Measurements from ENCODE around the gene CTNNA2.

The CTNNA2 gene

DNA sequence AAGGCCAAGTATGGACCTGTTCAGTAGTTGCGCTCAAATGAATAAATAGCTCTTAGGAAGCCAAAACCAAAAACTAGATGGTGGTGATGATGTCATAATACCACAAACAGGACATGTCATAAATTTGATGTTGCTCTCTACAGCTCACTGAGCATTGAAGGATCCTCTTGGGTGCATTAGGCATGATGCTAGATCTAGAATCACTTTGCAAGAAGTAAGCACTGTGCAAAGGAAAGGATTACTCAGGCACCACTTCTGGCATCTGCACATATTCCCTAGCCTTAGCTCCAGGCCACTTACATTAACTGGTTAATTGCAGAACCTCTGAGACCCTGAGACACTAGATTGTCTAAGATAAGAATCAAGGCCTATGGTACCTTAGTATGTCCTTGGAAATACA is 733.7 kb downstream of the CTNNA2 start:
- no peak for DNase-seq

DNA sequence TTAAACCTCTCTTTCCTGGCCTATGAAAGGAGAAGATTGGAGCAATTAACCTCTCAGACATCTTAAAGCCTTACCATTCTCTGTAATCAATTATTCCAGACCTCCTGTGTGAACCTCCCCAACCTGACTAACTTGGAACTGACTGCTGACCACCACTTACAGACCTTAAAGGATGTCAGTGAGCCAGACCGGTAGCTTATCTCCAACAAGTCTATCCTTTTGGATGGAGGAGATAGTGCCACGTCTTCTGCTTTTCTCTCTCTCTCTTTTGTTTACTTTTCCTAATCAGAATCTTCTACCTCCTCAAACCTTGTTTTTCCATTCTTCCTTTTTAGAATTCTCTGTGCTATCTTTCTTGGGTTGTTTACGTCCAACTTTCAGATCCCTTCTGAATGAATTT is 734.5 kb downstream of the CTNNA2 start:
- DNase-seq, result no peak

DNA sequence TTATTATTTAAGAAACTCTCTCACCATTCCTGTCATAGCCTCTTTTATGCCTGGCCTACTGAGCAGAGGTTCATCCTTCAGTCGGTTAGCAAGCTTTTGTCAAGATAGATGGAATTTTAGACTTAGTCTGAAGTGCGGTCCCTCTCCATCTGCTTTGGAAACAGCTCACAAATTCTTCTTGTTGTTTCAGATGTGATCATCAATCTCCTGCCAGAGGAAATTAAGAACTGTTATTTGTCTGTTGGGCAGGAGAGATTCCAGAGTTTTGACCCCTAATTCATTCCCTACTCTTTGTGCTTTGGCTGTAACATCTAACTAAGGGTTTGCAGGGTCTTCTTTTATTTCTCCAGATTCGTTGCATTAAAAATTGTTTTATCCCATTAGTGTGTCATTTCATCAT is 735.3 kb downstream of the CTNNA2 start:
- DNase-seq, result no peak

DNA sequence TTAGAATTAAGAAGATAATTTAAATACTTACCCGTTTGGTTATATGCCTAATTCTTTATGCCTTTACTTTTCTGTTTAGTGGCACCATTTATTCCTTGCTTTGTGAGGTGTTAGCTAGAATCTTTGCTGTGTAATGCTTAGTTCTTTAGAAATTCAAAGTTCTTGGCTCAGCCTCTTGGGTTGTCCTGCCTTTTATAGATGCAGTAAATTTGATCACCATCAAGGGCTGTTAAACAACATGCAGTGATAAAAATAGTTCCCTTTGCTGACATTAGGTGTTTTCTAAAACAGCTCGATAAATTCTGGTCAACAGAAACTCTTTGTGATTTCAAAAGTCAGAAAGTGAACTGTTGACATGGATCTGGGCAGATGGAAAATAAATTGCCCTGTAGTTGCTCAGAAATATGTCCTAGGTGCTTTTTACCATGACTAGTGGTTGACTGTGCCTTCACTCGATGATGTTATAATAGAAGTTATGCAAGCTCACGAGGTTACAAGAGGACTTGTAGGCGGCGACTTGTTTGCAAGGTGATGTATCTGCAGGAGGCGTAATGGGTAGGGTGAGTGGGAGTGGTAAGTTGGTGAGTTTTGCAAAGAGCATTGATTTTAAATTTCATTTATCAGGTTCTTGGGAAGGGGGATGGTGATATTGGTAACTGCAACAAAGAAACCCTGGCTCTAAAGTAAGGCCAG is 739.6 kb downstream of the CTNNA2 start:
- DNase-seq, result no peak

DNA sequence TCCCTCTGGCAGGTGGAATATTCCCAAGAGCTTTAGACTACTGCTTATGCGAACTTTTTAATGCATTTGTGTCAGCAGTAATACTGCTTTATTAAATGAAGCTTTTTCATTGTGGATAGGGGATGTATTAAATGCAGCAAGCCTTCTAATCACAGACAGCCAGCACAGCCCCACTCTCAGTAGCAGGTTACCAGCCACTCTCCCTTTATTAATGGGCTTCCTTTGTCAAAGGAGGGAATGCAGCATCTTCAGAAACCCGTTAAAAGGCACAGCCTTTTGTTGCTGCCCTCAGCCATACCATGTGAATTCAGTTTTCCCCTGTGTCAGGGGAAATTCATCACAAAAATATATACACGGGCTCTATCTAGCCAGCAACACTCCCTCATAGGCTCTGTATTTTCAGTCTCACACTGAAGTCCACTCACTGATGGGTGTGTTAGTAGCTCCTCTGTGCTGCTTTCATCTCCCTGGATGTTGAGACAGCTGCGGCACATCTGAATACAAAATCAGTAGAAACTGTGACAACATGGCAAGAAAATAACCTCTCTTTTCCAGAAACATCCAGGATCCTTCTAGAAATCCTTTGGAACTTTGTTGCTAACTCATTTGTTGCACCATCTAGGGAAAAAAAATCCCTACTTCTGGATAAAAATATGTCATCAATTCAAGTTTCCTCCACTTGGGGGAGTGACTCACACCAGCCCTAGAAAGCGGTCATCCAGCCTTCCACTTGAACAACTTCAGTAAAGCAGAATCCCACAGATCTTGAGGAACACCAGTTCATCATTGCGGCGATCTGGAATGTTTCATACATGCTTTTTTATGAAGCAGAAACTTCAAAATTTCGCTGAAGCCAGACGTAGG is 743.3 kb downstream of the CTNNA2 start:
- no peak for DNase-seq

DNA sequence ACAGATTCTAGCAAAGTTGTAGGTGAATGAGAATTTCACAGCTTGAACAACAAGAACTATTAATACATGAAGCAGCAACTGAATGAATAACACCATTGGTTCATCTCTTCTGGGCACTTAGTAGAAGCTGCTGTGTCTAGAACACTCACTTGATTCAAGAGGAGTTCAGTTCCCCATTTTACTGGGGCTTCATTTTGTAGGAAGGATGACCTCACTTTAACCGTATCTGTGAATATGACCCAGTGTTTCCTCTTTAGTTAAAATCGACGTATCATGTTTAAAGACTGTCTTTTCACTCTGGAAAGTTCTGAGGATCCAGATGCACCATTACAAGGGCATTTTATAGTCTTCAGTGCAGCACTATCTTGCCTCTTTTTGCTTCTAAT is 743.9 kb downstream of the CTNNA2 start:
- no peak for DNase-seq

DNA sequence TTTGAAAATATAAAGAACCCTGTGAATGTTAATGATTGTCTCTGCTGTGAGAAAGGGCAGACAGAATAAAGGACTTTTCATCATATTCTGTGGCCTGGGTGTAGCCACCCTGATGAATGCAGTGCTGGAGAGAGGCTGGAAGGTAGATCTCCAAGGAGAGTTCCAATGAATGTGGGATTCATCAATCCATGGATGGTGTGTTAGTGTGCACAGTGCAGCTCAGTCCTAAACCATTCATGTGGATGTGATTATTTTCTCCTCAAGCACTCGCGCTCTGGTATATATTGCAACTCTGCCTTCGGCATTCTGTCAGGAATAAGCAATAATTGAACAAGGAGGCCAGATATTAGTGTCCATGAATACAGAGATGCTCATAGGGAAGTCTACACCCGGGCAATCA is 744.6 kb downstream of the CTNNA2 start:
- DNase-seq, result no peak

DNA sequence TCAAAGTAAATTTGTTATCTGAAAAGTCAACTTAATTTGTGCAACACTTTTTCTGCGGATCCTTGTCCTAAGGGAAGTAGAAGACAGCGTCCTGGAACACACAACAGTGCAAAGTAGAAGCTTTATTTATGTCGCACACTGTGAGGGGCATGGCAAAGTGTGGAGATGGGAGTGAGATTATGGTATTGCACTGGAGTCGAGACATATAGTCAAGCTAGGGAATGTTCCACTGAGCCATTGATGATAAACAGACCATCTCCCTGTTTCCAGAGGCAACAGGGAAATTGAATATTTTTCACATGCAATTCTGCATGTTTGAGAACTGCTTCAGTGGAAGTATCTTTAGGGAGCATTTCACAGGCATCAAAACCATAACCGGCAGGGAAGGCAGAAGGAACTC is 745.5 kb downstream of the CTNNA2 start:
- DNase-seq, result no peak

DNA sequence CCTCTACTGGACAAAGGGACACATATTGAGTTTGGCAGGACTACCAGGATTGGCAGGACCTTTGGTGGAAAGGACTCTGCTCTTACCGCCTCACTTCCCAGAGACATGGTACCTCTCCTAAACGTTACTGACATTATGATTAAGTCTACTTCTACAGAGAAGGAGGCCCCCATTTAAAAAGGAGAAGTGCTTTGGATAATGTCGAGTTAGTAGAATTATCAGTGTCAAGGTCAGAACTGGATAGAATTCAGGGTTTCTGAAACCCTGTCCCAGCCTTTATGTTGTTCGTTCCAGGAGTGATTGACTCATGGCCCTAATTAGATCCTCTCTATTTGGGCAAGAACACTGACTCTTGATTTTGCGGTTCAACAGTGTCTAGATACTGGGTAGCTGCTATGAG is 745.9 kb downstream of the CTNNA2 start:
- DNase-seq, result no peak

DNA sequence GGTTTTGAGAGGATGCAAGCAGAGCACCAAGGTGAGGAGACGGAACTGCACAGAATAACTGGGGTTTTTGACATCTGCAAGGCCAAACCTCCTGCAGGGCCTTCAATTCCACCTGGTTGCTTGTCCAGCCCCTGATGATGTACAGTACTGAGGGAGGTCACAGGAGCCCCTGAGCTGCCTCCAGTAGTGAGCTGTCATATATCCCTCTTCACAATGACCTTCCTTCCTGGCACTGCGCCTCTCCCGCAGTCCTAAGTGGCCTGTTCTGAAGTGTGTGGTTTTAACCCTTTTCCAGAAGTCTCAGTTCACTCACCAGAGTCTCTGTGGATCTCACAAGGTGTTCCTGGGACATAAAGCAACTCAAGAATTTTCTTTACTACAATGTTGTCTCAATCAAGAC is 746.4 kb downstream of the CTNNA2 start:
- no peak for DNase-seq

DNA sequence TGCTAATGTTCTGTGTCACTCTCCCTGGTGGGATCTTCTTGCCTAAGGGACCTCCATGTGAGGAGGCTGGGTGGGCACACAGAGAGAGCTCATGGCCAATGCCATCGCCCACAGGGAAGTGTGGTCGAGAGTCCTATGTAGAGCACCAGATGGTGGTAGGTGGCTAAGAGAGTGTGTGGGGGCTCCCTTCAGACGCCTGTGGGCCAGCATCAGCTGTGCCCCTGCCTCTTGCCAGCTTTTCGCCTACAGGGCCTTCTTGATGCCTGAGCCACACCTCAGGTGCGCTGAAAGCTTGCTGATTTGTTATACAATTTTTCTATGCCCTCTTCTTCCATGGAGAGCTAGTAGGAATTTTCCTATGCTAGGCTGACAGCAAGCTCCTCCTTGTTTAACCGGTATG is 753.4 kb downstream of the CTNNA2 start:
- no peak for DNase-seq

DNA sequence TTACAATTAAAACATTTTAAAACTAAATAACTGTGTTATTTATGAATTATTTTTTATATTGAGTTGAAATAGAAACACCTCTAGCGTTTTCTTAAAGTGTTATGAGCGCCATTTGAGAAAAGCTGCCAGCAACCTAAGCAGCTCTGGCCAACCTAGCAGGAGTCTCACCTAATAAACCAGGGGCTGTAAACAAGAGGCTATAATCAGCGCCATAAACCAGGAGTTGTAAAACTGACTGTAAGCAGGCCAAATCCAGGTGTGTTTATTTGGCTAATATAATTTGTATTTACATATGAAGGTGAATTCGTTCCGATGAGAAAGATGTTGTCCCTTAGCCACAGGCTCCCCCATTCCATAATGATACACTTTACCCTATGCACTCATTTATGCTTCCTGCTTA is 757.0 kb downstream of the CTNNA2 start:
- DNase-seq, result no peak

DNA sequence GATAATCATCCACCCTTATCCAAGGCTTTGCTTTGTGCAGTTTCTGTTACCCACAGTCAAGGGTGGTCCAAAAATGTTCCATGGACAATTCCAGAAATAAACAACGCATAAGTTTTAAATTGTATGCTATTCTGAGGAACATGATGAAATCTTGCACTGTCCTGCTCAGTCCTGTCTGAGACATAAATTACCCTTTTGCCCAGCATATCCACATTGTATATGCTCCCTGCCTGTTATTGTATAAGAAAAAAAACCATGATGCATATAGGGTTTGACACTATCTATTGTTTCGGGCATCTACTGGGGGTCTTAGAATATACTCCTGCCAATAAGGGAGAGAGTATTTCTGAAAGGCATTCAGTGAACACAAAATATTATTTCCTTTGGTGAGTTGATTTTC is 767.7 kb downstream of the CTNNA2 start:
- DNase-seq, result no peak

DNA sequence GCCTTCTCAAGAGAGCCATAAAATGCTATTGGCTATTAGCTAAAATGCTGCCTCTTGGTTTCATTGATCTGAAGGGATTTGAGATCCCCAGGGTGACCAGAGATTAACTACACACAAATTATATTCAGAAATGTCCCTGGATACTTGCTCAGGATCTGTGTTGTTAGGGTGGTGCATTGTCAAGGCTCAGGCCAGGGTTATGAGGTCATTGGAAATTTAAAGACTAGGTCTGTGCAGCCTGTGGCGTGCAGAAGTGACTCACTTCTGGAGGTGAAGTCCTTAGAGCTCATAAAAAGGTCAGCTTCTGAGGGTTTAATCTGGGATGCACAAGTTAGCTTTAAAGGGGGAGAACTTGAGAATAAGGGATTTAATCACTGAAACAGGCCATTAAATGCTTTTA is 768.2 kb downstream of the CTNNA2 start:
- no peak for DNase-seq

DNA sequence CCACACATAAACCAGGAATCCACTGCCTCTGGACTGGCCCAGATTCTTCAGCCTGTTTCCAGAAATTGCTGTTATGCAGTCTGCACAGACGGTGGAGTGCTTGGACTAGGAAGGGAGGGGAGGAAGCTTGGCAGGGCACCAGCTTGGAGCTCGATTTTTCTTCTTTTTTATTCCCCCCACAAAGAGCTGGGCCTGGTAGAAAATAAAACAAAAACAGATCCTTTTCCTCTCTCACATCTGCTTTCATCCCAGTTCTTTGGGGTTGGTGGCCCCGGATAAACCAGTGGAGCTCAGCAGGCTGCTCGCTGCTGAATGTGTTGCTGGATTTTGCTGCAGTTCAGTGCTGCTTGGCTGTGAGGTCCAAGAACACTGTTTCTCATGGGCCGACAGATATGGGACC is 775.7 kb downstream of the CTNNA2 start:
- no peak for DNase-seq

DNA sequence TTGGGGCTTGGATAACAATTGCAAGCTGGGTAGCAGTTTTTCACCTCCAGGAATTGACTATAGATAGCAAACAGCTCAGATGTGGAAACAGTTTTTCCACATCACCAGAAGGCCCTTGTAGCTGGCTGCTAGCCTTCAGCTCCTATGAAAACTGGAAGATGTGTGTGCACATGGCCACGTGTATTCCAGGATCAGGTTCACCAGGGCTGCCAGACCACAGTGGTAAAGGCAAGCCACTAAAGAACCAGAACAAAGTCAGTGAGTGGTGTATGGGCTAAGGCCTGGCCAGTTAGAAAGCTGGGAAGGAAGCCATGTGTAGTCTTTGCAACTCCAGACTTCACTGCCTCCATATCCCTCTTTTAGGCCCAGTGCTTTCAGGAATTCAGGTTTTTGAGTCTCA is 778.8 kb downstream of the CTNNA2 start:
- no peak for DNase-seq

DNA sequence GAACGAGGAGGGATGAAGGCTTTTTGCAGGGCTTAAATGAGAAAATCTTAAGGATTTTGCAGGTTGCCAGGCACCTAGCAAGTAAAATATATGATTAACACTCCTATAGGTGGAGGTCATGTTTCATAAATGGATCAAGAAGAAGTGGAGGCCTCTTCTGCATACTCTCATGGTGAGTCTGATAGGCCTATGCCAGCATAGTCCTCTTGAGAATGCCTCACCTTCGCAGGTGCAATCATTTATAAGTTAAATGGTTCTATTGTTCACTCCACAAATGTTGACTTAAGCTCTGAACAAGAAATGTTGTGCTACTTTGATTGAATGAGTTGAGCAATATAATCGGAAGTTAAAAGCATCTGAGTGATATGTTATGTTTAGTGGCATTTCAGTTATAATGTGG is 779.6 kb downstream of the CTNNA2 start:
- no peak for DNase-seq

DNA sequence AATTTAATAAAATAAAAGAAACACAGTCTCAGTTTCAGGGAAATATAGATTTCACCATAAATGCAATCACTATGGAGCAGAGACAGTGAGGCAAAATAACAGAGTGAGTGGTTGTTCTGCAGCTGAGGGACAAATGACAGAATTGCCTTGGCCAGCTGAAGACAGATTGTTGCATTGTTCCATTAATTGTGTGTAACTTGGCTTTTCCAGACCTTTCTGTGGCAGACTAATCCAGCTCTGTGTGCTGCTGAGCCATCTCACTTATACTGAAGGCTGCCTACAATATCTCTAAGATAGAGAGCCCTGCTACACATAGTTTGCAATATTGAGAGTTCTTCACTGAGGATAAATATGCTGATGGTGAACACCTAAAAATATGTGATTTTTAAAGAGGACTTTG is 780.2 kb downstream of the CTNNA2 start:
- no peak for DNase-seq

DNA sequence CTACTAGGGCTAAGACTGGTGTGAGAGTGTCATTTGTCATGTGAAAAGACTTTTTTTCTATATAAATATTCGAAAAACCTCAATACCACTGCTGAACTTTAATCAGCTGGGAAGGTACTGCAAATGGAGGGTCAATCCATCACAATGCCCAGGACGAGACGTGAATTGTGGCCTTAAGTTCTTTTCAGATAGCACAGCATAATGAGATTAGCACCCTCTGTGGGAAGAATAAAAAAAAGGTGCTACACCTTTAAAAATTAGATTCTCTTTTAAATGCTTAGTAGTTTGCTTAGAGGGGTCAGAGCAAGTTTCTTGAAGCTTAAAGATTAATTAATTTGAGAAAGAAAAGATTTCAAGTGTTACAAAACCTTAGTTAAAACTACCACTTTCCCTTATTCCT is 786.1 kb downstream of the CTNNA2 start:
- DNase-seq, result no peak

DNA sequence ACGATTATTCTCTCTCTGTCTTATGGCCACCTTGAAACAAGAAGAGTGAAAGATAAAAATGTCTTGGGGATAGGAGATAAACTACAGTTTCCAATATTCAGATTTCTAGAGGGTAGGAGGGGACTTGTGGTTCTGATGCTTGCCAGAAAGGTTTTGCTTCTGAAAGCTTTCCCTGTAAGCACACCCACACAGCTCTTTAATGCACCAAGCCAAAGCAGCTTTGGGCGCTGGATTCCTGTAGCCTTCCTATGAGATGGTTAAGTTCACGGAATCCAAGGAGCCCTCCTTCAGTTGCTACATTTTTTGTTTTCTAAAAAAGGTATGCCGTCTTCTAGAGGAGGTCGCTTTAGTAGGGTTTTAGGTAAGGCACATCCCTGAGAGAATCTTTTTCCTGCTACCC is 786.8 kb downstream of the CTNNA2 start:
- no peak for DNase-seq

DNA sequence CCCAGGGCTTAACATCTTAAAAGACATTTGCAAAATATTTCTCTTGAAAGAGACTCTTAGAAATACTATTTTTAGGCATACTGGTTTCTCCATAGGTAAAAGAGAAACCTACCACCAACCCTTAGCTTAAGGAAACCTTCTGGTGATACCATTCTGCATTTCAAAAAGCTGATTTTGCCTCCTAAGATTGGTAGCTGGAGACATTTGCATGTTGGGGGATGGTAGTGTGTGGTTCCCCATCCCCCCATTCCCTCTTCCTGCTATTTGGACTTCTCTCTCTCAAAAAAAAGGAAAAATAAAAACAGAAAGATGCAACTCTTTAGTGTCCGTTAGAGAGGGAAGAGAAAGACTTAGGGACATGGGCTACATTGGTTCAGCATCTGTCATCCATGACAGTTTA is 787.5 kb downstream of the CTNNA2 start:
- DNase-seq, result no peak

DNA sequence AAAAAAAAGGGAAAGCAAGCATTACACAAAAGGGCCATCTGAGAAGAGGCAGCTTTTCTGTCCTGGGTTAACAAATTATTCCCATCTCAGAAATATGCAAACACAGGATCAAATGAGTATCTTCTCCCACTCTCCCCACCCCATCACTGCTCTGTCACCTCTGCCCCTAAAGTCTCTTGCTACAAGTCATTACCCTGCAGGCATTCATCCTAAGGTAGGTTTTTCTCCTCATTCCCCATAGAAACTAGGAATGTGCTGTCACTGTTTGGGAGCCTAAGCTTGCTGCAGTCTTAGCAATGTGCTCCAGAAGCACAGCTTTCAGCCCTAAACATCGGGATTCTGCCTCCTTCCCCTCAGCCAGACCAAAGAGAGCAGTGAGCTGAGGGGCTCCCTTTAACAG is 788.1 kb downstream of the CTNNA2 start:
- no peak for DNase-seq

DNA sequence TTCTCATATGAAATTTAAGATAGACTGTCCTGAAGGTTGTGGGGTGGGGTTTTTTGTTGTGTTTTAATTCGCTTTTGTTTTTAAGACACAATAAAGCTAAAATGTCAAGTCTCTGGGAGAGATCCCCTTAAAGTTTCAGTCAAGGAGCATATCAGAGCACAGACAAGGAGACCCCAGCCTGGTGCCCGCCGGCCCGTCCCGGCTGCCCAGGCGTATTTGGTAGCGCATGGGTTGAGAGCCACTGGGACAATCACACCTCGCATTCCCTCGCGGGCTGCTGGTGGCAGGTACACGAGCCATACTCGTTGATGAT is 789.1 kb downstream of the CTNNA2 start:
- no peak for DNase-seq

DNA sequence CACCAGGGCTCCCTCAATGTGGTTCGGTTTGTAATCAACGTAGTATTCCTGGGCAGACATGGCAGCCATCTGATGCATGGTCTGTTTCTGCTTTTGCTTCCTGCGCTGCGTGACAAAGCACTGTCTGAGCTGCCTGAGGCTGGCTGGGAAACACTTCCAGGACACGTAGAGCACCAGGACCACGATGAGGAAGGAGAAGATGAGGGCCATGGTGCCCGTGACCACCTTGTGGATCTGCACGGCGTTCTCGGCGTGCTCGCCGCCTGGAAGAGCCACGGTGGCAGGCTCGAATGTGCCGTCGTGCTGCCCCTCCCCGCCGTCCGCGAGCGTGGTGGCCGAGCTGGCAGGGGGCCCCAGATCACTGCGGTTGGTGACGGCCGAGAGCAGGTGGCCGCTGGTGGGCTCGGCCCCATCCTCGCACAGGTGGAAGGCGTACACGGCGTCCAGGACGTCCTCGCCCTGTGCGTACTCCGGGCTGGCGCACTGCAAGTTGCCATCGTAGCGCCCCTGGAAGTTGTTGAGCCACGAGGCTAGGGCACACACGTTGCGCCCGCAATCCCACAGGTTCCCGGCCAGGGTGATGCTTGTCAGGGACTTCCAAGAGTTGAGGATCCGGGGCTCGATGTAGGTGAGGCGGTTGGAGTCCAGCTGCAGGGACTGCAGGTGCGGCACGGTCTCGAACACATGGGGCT is 789.6 kb downstream of the CTNNA2 start:
- no peak for DNase-seq

Data from NCI-H2029 treated with DMSO at 0.1 percent for 48 hours (cell line).